Measurements from ENCODE around the gene CRYBA4. TPM values are rescaled to one million over a fixed set of nuclear protein-coding genes. Genes with fewer than 3 reads are reported as not detected.

Gene CRYBA4
- total RNA-seq, 1 experiment from 2014 or later = not detected

DNA sequence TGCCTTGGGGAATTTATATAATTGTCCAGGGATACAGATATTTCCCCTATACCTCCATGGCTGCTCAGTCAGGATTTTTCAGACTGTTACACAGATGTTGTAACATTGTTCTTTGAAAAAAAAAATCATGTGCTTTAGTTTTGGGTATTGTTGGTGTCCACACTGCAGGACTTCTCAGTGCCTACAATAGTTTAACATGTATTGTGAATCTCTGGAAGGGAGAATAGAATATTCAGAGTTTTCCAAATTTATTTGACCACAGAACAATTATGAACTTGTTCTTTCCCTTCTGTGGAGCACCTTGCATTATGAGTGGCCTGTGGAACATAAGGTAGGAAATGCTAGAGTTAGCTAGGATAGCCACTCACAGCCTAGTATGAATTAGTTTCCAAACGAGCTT is 14.5 kb downstream of the CRYBA4 start:
- no peak for ATAC-seq
- in situ Hi-C loops (cut with HindIII; ENCODE audit: low pct_unique_long_range_greater_than_20kb, low sequenced_read_pairs) = no loop called here
- H3K27me3 ChIP-seq (ENCODE audit: control insufficient read depth, insufficient read depth, low read length) = no peaks in the 10 kb centered on the region

DNA sequence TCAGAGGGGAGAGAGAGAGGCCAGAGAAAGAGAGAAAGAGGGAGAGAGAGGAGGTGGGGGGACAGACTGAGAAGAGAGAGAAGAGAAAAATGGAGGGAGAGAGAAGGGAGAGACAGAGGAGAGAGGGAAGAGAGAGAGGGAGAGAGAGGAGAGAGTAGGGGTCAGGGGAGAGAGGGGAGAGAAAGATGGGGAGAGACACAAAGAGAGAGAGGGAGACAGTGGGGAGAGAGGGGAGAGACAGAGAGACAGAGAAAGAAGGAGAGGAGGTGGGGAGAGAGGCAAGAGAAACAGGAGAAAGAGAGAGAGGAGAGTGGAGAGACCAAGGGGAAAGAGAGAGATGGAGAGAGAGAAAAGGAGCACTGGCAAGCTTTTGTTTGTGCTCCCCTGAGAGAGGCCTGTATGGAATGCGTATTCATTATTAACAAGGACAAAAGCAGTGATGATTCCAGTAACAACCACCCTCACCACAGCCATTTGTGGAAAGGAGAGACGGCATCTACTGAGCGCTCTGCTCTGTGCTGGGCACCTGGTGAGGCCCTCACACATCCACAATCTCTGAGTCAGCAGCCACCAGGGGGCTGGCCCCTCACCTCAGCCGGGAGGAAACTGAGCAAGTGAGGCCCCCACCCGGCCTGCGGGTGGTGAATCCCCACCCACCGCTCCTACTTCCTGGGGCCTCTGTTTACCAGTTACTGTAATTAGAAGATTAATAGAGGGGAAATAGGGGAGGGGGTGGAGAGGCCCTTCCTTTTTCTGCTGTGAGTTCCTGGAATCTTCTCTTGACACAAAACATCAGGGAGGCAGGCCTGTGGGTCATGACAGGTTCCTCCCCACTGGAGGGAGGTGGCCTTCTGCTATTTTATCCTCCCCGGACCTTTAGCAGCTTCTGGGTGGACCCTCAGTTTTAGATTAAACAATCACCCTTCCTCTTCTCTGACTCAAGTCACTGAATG is 21.0 kb downstream of the CRYBA4 start:
- ATAC-seq = no peak
- intact Hi-C loops (cut with micrococcal nuclease; ENCODE audit: unreplicated experiment) = no loop called here

More for the DNA sequence above, 14.5 kb downstream of the CRYBA4 start:
- intact Hi-C loops (cut with micrococcal nuclease; ENCODE audit: unreplicated experiment) = no loop called here
- no peak for TF ChIP-seq TCF7L2 (IDR thresholded peaks at IDR 0.05; ENCODE audit: low read depth, low read length)
- TF ChIP-seq SIN3A (IDR thresholded peaks at IDR 0.05; ENCODE audit: borderline replicate concordance, insufficient read depth, low read depth, low read length) = no peak
- TF ChIP-seq, protein P1, sequence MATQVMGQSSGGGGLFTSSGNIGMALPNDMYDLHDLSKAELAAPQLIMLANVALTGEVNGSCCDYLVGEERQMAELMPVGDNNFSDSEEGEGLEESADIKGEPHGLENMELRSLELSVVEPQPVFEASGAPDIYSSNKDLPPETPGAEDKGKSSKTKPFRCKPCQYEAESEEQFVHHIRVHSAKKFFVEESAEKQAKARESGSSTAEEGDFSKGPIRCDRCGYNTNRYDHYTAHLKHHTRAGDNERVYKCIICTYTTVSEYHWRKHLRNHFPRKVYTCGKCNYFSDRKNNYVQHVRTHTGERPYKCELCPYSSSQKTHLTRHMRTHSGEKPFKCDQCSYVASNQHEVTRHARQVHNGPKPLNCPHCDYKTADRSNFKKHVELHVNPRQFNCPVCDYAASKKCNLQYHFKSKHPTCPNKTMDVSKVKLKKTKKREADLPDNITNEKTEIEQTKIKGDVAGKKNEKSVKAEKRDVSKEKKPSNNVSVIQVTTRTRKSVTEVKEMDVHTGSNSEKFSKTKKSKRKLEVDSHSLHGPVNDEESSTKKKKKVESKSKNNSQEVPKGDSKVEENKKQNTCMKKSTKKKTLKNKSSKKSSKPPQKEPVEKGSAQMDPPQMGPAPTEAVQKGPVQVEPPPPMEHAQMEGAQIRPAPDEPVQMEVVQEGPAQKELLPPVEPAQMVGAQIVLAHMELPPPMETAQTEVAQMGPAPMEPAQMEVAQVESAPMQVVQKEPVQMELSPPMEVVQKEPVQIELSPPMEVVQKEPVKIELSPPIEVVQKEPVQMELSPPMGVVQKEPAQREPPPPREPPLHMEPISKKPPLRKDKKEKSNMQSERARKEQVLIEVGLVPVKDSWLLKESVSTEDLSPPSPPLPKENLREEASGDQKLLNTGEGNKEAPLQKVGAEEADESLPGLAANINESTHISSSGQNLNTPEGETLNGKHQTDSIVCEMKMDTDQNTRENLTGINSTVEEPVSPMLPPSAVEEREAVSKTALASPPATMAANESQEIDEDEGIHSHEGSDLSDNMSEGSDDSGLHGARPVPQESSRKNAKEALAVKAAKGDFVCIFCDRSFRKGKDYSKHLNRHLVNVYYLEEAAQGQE (IDR thresholded peaks at IDR 0.05; ENCODE audit: insufficient read depth in 1 of 2, low read depth in 2 of 2, low read length in 1 of 2) = no peak
- no peak for TF ChIP-seq POLR2AphosphoS5 (IDR thresholded peaks at IDR 0.05; ENCODE audit: low read depth, low read length)
- TF ChIP-seq, protein P2, sequence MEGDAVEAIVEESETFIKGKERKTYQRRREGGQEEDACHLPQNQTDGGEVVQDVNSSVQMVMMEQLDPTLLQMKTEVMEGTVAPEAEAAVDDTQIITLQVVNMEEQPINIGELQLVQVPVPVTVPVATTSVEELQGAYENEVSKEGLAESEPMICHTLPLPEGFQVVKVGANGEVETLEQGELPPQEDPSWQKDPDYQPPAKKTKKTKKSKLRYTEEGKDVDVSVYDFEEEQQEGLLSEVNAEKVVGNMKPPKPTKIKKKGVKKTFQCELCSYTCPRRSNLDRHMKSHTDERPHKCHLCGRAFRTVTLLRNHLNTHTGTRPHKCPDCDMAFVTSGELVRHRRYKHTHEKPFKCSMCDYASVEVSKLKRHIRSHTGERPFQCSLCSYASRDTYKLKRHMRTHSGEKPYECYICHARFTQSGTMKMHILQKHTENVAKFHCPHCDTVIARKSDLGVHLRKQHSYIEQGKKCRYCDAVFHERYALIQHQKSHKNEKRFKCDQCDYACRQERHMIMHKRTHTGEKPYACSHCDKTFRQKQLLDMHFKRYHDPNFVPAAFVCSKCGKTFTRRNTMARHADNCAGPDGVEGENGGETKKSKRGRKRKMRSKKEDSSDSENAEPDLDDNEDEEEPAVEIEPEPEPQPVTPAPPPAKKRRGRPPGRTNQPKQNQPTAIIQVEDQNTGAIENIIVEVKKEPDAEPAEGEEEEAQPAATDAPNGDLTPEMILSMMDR (IDR thresholded peaks at IDR 0.05) = no peak
- DNase-seq (ENCODE audit: low read depth, low spot score) = no peak
- Histone ChIP-seq H3K27ac (ENCODE audit: low read length) (no peak overlapping the region), H3K36me3 (ENCODE audit: control insufficient read depth, insufficient read depth, low read length) (no peaks in the 10 kb centered on the region), H3K4me1 (ENCODE audit: control insufficient read depth, insufficient read depth, low read length) (no peaks in the 10 kb centered on the region), H3K9me3 (ENCODE audit: control insufficient read depth, insufficient read depth, low read depth, low read length) (no peaks in the 10 kb centered on the region), H3K4me3 (ENCODE audit: low read depth in 2 of 2, low read length in 2 of 2) (no peak overlapping the region)
- POLR2A ChIA-PET = no interaction called here
- CTCF ChIA-PET = no interaction called here
- no TSS peak for BruUV-seq (replicated peaks)

More for the DNA sequence above, 21.0 kb downstream of the CRYBA4 start:
- CTCF ChIA-PET = no interaction called here
- Histone ChIP-seq H3K9me3 (ENCODE audit: control insufficient read depth, insufficient read depth, low read depth, low read length) (no peaks in the 10 kb centered on the region), H3K27me3 (ENCODE audit: control insufficient read depth, insufficient read depth, low read length) (peaks cover 2% of the 10 kb centered on the region), H3K27ac (ENCODE audit: low read length) (no peak overlapping the region), H3K4me3 (ENCODE audit: low read depth in 2 of 2, low read length in 2 of 2) (no peak overlapping the region), H3K4me1 (ENCODE audit: control insufficient read depth, insufficient read depth, low read length) (no peaks in the 10 kb centered on the region; the same call in 1 of the 2 replicates), H3K36me3 (ENCODE audit: control insufficient read depth, insufficient read depth, low read length) (no peaks in the 10 kb centered on the region)
- POLR2A ChIA-PET = no interaction called here
- no TSS peak for BruUV-seq (replicated peaks)
- in situ Hi-C loops (cut with HindIII; ENCODE audit: low pct_unique_long_range_greater_than_20kb, low sequenced_read_pairs) = no loop called here
- TF ChIP-seq, protein P2 (IDR thresholded peaks at IDR 0.05) = no peak
- no peak for TF ChIP-seq TCF7L2 (IDR thresholded peaks at IDR 0.05; ENCODE audit: low read depth, low read length)
- TF ChIP-seq SIN3A (IDR thresholded peaks at IDR 0.05; ENCODE audit: borderline replicate concordance, insufficient read depth, low read depth, low read length) = no peak
- TF ChIP-seq POLR2AphosphoS5 (IDR thresholded peaks at IDR 0.05; ENCODE audit: low read depth, low read length) = no peak
- TF ChIP-seq, protein P1 (IDR thresholded peaks at IDR 0.05; ENCODE audit: insufficient read depth in 1 of 2, low read depth in 2 of 2, low read length in 1 of 2) = no peak
- DNase-seq (ENCODE audit: low read depth, low spot score) = no peak
